Ramos (cell line): ENCODE measurements around the gene CUX1.

Experiments used
- in situ Hi-C: fragments of 300-500 bp; cut with MboI; formaldehyde crosslinking; loops from one replicate; pipeline ENCODE4 v1.14.3; 2022; ENCODE audit warnings: low sequenced_read_pairs; ENCODE audit not compliant: unreplicated experiment

The CUX1 gene

GRCh38 chr7:101865455-101865854 is 48.0 kb downstream of the CUX1 start:
- in situ Hi-C loops: loop anchor here (10.0 to 25.0 kb wide), 2 partner anchors 579 to 1678 kb away; partner anchors contain the start of genes GPC2 and STAG3

- in situ Hi-C loops: loop anchor here (10.0 to 25.0 kb wide), 2 partner anchors 578 to 1679 kb away; partner anchors contain the start of genes GPC2 and STAG3
These were observed 48.9 kb downstream of the CUX1 start for GRCh38 chr7:101866328-101866727.

DNA sequence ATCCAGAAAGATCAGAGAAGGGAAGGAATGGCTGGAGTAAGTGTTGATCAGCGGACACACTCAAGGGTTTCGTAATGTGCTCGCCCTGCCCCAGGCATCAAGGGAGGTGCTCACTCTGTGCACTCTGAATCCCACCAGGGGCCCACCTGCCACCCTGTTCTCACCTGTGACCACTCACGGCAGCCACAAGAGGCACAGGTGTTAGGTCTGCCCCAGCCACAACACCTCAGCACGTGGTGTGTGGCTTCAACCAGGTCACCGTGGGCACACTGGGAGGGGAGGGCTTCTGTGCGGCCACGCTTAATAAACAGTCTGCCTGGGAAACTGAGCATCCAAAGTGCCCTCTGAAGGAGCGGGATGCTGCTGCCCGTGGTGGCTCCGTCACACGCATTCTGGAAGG is 49.8 kb downstream of the CUX1 start:
- in situ Hi-C loops: loop anchor here (10.0 to 25.0 kb wide), 2 partner anchors 578 to 1680 kb away; partner anchors contain the start of genes GPC2 and STAG3

DNA sequence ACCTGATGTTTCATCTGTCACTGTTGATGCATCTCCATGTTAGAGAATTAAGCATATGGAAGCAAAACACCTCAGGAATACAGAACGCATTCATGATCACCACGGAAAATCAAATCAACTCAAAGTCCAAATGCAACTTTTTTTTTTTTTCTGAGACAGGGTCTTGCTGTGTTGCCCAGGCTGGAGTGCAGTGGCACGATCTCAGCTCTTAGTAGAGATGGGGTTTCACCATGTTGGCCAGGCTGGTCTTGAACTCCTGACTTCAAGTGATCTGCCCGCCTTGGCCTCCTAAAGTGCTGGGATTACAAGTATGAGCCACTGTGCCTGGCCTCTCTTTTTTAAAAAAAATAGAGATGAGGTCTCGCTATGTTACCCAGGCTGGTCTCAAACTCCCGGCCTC is 50.3 kb downstream of the CUX1 start:
- in situ Hi-C loops: loop anchor here (10.0 to 25.0 kb wide), 2 partner anchors 577 to 1680 kb away; partner anchors contain the start of genes GPC2 and STAG3

- in situ Hi-C loops: loop anchor here (10.0 to 25.0 kb wide), 2 partner anchors 576 to 1681 kb away; partner anchors contain the start of genes GPC2 and STAG3
These were observed 50.9 kb downstream of the CUX1 start for GRCh38 chr7:101868191-101868950.

GRCh38 chr7:101869026-101869900 is 51.8 kb downstream of the CUX1 start:
- in situ Hi-C loops: loop anchor here (10.0 to 25.0 kb wide), 2 partner anchors 576 to 1682 kb away; partner anchors contain the start of genes GPC2 and STAG3

DNA sequence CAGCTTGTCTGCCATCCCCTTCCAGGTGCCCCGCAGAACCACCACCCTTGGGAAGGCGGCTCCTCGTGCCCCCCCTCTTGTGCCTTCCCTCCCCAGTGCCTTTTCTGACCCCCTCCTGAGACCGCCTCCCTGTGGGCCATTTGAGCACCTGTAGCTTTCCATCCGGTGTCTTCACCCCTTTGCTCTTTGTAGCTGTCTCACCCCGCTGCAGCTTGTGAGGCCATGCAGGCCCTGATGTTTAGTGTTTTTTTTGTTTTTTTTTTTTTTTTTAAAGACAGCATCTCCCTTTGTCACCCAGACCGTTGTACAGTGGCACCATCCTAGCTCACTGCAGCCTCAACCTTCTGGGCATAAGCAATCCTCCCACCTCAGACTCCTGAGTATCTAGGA is 52.5 kb downstream of the CUX1 start:
- in situ Hi-C loops: loop anchor here (10.0 to 25.0 kb wide), 2 partner anchors 575 to 1683 kb away; partner anchors contain the start of genes GPC2 and STAG3

DNA sequence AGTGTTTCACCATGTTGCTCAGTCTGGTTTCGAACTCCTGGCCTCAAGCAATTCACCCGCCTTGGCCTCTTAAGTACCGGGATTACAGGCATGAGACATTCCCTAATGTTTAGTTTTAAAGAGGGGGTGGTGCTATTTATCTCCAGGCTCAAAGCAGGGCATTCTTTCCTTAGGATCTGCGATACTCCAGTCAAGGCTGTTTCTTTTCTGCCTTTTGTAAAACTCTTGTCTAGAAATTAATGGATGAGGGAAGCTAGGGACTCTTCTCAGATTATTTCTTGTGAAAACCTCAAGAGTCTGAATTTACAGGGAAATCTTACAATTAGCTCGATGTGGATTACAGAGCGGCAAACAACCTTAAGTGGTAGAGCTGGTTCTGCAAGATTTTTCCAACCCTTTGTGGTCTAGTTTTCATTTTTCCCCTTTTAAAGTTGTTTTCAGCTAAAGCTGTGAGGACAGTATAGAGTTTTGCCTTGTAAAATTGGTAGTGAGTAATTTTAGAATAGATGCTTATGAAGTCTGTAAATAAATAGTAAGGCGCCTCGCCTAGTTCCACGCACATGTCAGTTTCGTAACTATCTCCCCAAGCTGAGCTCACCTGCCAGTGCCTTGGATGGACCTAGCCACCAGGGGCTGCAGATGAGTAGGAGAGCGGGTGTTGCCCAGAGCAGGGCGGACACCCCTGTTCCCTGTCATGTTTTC is 53.1 kb downstream of the CUX1 start:
- in situ Hi-C loops: loop anchor here (25.0 kb wide), 1 partner anchor 1683 kb away; the partner anchor contains the start of genes GPC2 and STAG3

- in situ Hi-C loops: loop anchor here (25.0 kb wide), 1 partner anchor 1684 kb away; the partner anchor contains the start of genes GPC2 and STAG3
These were observed 53.9 kb downstream of the CUX1 start for GRCh38 chr7:101871351-101871750.

DNA sequence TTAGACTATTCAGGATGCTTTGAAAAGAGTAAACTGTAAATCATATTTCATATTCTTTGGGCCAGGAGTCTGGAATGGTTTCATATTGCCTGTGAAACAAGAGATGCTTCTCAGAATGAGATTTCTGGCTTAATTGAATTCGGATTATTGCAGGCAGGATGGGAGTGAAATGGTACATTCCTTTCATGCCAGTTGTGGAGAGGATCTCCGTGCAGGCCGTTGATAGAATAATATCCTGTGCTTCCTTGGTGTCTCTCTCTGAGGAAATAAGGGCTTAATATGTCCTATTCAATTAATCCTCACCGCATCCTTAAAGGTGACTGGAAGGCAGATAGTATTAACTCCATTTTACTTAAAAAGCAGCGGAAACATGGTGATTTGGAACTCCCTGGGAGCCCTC is 56.6 kb downstream of the CUX1 start:
- in situ Hi-C loops: loop anchor here (25.0 kb wide), 1 partner anchor 1687 kb away; the partner anchor contains the start of genes GPC2 and STAG3

DNA sequence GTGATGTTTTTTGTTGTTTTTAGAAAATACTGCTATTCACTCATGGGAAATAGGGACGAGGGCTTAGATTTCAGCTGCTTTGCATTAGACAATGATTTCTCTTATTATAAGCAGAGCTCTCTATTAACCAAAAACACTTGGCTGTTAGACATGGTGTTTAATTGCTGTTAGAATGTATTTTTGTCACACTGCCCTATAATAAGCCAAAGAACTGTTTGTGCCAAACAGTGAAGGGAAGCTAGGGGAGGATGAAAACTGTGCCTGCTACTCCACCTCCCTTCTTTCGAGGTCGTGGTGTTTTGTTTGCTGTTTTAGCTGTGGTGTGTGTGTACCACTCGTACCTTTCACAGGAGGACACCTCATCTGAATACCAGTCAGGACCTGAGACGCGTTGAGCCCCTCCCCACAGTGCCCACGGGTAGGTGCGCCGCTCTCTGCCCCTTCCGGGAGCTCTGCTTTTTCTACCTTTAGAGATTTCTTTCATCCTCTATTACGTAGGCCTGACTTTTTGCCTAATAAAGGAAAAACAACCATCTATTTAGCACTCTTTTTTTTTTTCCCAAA is 57.9 kb downstream of the CUX1 start:
- in situ Hi-C loops: no loop called here

- in situ Hi-C loops: no loop called here
These were observed 60.6 kb downstream of the CUX1 start for GRCh38 chr7:101877882-101878591.

GRCh38 chr7:101878938-101879337 is 61.5 kb downstream of the CUX1 start:
- in situ Hi-C loops: no loop called here

DNA sequence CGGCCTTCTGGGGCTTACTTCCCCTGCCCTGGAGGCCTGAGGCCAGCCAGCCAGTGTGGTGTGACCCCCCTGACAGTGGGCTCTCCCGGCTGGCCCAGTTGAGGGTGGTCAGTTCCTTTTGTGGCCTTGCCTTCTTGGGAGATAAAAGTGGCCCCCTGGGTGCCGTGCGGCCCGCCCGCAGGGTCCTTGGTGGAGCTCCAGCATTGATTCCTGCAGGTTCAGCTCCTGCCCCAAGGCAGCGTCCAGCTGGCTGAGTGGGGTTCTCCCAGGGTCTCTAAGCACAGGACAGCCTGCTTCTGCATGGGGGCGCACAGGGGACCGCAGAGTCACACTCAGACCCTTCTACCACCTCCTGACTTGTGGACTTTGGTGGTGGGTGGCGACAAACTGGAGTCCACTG is 62.1 kb downstream of the CUX1 start:
- in situ Hi-C loops: no loop called here

DNA sequence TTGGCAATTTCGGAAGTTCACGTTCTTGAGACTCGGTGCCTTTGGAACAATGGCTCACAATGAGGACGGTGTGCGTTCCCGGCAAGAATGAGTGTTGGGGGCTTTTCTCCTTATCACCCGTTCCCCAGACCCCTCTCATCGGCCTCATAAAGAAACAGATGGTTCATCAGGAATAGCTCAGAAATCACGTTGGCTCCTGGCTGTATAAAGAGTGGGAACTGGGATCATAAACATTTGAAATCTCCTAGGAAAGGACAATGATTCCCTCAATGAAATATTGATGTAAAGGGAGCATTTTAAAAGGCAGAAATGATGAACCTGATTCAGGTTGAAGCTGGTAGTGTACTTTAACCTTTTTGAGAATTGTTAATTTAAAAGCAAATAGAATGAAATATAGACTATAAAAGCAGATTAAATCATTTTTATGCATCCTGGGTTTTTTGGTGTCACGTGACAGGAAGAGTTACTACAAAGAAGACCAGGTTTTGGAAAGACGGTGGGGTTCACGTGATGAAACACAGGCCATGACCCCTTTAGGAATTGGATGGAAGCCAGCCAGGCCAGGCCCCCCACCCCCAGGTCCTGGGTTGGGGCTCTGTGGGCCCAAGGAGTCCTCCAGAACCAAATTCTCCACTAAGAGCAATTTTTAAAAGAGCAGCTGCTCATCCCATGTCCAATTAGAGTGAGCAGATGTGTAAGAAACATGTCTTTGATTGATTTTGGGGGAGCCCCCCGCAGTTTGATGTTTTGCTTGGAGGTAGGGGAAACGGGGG is 63.0 kb downstream of the CUX1 start:
- in situ Hi-C loops: no loop called here

DNA sequence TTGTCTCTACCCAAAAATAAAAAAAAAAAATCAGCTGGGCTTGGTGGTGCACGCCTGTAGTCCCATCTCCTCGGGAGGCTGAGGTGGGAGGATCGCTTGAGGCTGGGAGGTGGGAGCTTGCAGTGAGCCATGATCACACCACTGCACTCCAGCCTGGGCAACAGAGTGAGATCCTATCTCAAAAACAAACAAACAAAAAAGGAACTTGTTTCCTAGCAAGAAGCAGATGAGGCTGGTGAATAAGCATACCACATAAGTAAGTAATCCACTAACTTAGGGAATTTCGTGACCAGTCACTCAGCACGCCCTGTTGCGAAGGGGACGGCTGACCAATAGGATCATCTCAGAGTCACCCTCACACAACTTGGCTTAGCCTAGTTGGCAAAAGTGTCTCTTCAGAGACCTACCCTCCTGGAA is 64.6 kb downstream of the CUX1 start:
- in situ Hi-C loops: no loop called here

DNA sequence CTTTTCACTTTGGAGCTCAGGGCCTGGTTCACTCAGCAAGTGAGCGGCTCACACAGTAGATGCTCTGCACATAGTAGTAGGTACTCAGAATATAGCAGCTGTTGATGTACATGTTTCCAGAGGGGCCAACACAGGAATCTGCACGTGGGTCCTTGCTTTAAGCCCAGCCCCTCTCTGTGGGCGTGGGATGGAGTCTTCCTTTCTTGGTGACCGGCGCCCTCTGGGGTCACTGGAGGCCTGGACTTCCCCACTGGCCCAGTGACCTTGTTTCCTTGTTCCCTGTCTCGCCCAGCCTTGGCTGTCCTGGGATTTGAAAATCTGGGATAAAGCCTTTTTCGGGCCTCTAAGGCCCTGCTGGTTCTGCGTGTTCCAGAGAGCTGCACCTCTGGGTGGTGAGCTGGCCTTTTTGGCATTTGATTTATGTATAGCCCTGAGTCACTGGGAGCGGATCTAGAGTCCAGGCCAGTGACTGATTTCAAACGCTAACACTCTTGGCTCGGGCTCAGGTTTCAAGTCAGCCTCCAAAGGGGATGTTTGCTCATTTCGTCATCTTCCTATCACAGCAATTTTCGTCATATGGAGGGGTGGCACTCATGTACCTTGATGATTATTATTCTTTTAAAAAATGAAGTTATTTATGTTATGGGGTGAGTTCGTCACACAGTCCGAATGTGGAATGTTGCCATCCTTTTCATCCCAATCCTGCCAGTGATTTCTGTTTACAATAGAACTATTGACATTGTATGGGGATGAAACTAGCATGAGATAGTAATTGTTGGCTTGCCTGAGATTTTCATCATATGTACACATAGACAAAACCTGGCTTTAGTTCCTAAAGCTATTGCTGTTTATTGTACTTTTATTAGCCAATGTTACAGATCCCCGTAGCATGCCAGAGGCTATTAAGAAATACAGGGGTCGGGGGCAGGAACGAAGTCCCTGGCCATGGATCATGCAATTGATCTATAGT is 65.5 kb downstream of the CUX1 start:
- in situ Hi-C loops: no loop called here
